ENCODE data around the gene ATP5MK. TPM values are rescaled to one million over a fixed set of nuclear protein-coding genes. Genes with fewer than 3 reads are reported as not detected.

Gene ATP5MK
- total RNA-seq, 1 experiment from 2014 or later, result 335 TPM

DNA sequence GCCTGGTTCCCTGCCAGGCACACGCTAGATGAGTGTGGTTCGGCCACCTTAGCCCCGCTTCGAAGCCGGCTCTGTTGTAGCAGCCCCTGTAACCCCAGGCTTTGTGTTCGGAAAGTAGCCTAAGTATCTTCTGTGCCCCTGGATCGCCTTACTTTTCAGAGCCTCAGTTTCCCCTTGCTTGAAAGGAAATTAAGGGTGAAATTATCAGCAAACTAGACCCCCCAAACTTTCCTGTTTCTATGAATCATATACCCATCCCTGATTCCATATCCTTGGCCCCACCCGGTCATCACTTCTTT, 463 bp upstream of the ATP5MK start:
- Histone ChIP-seq H3T11ph (ENCODE audit: low read length) (no peak overlapping the region), H3K27ac (ENCODE audit: insufficient read length, low read depth, low read length) (no peak overlapping the region)
- no peak for DNase-seq

More for the DNA sequence above, 463 bp upstream of the ATP5MK start:
- no peak overlapping the region for H3K56ac ChIP-seq (ENCODE audit: insufficient read length, low read depth, low read length)
- Mint-ChIP-seq H3K27me3 (ENCODE audit: low read depth) (no peaks in the 10 kb centered on the region), H3K4me1 (peaks cover 15 to 22% of the 10 kb centered on the region in 2 experiments), H3K9me3 (no peaks in the 10 kb centered on the region; a peak in 1 of 5 replicates), H3K36me3 (ENCODE audit: insufficient read depth in 1 of 3, low read depth in 3 of 3) (peaks cover 28 to 82% (median 66%) of the 10 kb centered on the region in 3 experiments), H3K27ac (peak overlapping the region; percentile 62 to 95 (median 90); a peak in 5 of 7 replicates), H3K4me3 (peak overlapping the region; percentile 99)
- no peak overlapping the region for H3K18ac ChIP-seq (ENCODE audit: insufficient read length, low read depth, low read length)
- H3K4me2 ChIP-seq (ENCODE audit: insufficient read depth, insufficient read length, low read length), result peak overlapping the region; percentile 77
- H4K91ac ChIP-seq (ENCODE audit: insufficient read length, low read depth, low read length), result no peak overlapping the region
- no peak overlapping the region for H2BK120ac ChIP-seq (ENCODE audit: low read depth, low read length, poor library complexity, severe bottlenecking)
- no peaks in the 10 kb centered on the region for H4K20me1 ChIP-seq (ENCODE audit: control insufficient read depth, insufficient read depth, insufficient read length)
- peaks cover 8% of the 10 kb centered on the region for H3K79me1 ChIP-seq (ENCODE audit: insufficient read depth, low read depth, low read length, poor library complexity, severe bottlenecking)
- no peak overlapping the region for H2BK20ac ChIP-seq (ENCODE audit: low read depth, low read length, poor library complexity, severe bottlenecking)
- H2AK5ac ChIP-seq (ENCODE audit: insufficient read length, low read length), result no peak overlapping the region
- no peaks in the 10 kb centered on the region for H3K9me3 ChIP-seq (ENCODE audit: control insufficient read depth, low read depth, low read length)
- peak overlapping the region; percentile 92 for H3K9ac ChIP-seq (ENCODE audit: extremely low read depth, insufficient read length, low read length)
- H3K23me2 ChIP-seq (ENCODE audit: insufficient read length, low read depth, low read length, poor library complexity, severe bottlenecking), result peaks cover 9% of the 10 kb centered on the region
- no peak overlapping the region for H4K5ac ChIP-seq (ENCODE audit: insufficient read length, low read depth, low read length)
- no peak overlapping the region for H4K8ac ChIP-seq (replicated peaks; ENCODE audit: insufficient read length, low read depth, low read length)
- H3K4ac ChIP-seq (ENCODE audit: low read depth, low read length), result no peak overlapping the region
- H3K27me3 ChIP-seq (ENCODE audit: insufficient read depth, low read length), result no peaks in the 10 kb centered on the region
- H2BK12ac ChIP-seq (ENCODE audit: insufficient read length, low read depth, low read length), result no peak overlapping the region
- H3K23ac ChIP-seq (ENCODE audit: insufficient read length, low read depth, low read length), result no peak overlapping the region
- H2BK5ac ChIP-seq (ENCODE audit: insufficient read length, low read length), result no peak overlapping the region
- no peak overlapping the region for H2AFZ ChIP-seq (ENCODE audit: low read length)
- WGBS (ENCODE audit: extremely low coverage, insufficient read length, low lambda C conversion rate), result no CpG with 5 or more reads among the region's 8 CpGs
- peak overlapping the region; percentile 85 for H3K14ac ChIP-seq (ENCODE audit: insufficient read depth, low read length)
- H3K4me1 ChIP-seq (ENCODE audit: insufficient read depth, low read length), result no peaks in the 10 kb centered on the region; the same call in 1 of the 2 replicates
- H3K79me2 ChIP-seq (ENCODE audit: insufficient read depth, low read length), result peaks cover 23% of the 10 kb centered on the region; the same call in 1 of the 2 replicates
- no peak overlapping the region for H2BK15ac ChIP-seq (ENCODE audit: low read depth, low read length)
- no peak for TF ChIP-seq CTCF (conservative IDR thresholded peaks at IDR 0.05)
